Ishikawa (cell line): Measurements from ENCODE around the gene EIF3L.

Experiments used
- CEBPB ChIP-seq: IDR thresholded peaks from 2 replicates; pipeline ENCODE4 v1.6.1; 2012
- CREB1 ChIP-seq: IDR thresholded peaks from 2 replicates; pipeline ENCODE4 v1.6.1; 2012; ENCODE audit warnings: low read depth
- EGR1 ChIP-seq: IDR thresholded peaks from 2 replicates; pipeline ENCODE4 v1.6.1; 2012
- EP300 ChIP-seq: IDR thresholded peaks from 2 replicates; pipeline ENCODE4 v1.6.1; 2012; ENCODE audit warnings: borderline replicate concordance
- FOXM1 ChIP-seq: IDR thresholded peaks from 2 replicates; pipeline ENCODE4 v1.6.1; 2012; ENCODE audit warnings: low read depth, borderline replicate concordance
- NFIC ChIP-seq: IDR thresholded peaks from 2 replicates; pipeline ENCODE4 v1.6.1; 2012
- RAD21 ChIP-seq: IDR thresholded peaks from 2 replicates; pipeline ENCODE4 v1.6.1; 2012; ENCODE audit warnings: low read depth
- TAF1 ChIP-seq: IDR thresholded peaks from 2 replicates; pipeline ENCODE4 v1.6.1; 2012; ENCODE audit warnings: low read depth, mild to moderate bottlenecking
- TCF12 ChIP-seq: IDR thresholded peaks from 2 replicates; pipeline ENCODE4 v1.6.1; 2012; ENCODE audit warnings: low read depth
- TEAD4 ChIP-seq: IDR thresholded peaks from 2 replicates; pipeline ENCODE4 v1.6.1; 2012
- YY1 ChIP-seq: IDR thresholded peaks from 2 replicates; pipeline ENCODE4 v1.6.1; 2012; ENCODE audit warnings: low read depth
- ZBTB7A ChIP-seq: IDR thresholded peaks from 2 replicates; pipeline ENCODE4 v1.6.1; 2012; ENCODE audit warnings: low read depth
- TF ChIP-seq, protein P1 (sequence below): IDR thresholded peaks from 2 replicates; pipeline ENCODE4 v1.6.1; 2012
- TF ChIP-seq, protein P2 (sequence below): IDR thresholded peaks from 2 replicates; pipeline ENCODE4 v1.6.1; 2012
- TF ChIP-seq, protein P3 (sequence below): IDR thresholded peaks from 2 replicates; pipeline ENCODE4 v1.6.1; 2012; ENCODE audit warnings: low read depth, mild to moderate bottlenecking

Gene EIF3L

DNA sequence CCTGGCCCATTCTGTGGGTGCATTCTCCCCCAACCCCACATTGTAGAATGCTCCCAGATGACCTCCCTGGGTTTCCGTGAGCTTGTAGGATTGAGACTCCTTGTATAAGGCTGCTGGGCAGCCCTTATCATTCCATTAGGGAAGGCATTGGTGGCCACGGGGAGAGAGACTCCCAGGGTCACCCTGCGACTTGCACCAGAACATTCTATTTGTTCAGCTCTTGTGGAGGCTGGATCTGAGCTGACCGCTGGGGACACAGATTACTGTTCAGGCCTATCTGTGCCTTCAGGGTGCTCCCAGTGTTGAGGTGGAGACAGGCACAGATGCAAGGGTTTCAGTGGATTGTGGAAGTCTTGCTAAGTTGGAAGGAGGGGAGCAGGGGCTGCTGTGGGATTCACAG, 74.7 kb downstream of the EIF3L start:
- TF ChIP-seq, protein P1, sequence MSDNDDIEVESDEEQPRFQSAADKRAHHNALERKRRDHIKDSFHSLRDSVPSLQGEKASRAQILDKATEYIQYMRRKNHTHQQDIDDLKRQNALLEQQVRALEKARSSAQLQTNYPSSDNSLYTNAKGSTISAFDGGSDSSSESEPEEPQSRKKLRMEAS, result no peak
- no peak for TF ChIP-seq EGR1
- no peak for TF ChIP-seq EP300
- no peak for TF ChIP-seq YY1
- TF ChIP-seq TCF12, result no peak
- TF ChIP-seq CREB1, result no peak
- TF ChIP-seq TEAD4, result no peak
- no peak for TF ChIP-seq NFIC
- TF ChIP-seq, protein P2, sequence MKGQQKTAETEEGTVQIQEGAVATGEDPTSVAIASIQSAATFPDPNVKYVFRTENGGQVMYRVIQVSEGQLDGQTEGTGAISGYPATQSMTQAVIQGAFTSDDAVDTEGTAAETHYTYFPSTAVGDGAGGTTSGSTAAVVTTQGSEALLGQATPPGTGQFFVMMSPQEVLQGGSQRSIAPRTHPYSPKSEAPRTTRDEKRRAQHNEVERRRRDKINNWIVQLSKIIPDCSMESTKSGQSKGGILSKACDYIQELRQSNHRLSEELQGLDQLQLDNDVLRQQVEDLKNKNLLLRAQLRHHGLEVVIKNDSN, result no peak
- TF ChIP-seq ZBTB7A, result no peak
- TF ChIP-seq, protein P3, sequence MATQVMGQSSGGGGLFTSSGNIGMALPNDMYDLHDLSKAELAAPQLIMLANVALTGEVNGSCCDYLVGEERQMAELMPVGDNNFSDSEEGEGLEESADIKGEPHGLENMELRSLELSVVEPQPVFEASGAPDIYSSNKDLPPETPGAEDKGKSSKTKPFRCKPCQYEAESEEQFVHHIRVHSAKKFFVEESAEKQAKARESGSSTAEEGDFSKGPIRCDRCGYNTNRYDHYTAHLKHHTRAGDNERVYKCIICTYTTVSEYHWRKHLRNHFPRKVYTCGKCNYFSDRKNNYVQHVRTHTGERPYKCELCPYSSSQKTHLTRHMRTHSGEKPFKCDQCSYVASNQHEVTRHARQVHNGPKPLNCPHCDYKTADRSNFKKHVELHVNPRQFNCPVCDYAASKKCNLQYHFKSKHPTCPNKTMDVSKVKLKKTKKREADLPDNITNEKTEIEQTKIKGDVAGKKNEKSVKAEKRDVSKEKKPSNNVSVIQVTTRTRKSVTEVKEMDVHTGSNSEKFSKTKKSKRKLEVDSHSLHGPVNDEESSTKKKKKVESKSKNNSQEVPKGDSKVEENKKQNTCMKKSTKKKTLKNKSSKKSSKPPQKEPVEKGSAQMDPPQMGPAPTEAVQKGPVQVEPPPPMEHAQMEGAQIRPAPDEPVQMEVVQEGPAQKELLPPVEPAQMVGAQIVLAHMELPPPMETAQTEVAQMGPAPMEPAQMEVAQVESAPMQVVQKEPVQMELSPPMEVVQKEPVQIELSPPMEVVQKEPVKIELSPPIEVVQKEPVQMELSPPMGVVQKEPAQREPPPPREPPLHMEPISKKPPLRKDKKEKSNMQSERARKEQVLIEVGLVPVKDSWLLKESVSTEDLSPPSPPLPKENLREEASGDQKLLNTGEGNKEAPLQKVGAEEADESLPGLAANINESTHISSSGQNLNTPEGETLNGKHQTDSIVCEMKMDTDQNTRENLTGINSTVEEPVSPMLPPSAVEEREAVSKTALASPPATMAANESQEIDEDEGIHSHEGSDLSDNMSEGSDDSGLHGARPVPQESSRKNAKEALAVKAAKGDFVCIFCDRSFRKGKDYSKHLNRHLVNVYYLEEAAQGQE, result no peak
- no peak for TF ChIP-seq RAD21
- TF ChIP-seq FOXM1, result no peak
- no peak for TF ChIP-seq CEBPB
- no peak for TF ChIP-seq TAF1

DNA sequence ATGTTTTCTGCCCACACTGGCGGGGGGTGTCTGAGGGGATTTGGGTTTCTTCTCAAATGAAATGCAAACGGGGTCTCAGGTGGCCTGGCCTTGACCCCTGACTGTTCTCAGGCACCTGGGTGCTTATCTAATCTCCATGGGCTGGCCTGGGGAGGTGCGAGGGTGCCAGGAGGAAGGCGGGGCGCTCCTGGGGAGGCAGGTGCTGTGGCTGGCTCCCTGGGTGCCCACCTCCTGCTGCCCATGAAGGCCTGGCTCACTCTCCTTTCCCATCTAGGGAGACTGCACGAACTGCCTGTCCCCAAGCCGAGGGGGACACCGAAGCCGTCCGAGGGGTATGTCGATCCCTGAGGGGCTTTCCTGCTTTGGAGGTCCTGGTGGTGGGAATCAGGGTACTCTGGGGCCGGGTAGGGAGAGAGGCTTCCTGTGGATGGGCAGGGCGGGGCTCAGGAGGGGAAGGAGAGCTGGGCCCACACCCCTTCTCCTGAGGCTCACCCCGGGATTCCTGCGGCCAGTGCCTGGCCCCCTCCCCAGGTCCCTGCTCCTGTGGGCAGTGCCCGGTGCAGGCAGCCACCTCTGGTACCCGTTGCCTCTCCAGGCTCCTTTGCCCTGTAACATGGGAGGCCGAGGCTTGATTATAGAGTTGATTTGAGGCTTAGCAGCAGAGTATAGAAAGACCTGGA, 75.3 kb downstream of the EIF3L start:
- no peak for TF ChIP-seq ZBTB7A
- TF ChIP-seq CEBPB, result no peak
- TF ChIP-seq FOXM1, result no peak
- no peak for TF ChIP-seq EGR1
- no peak for TF ChIP-seq TEAD4
- TF ChIP-seq RAD21, result no peak
- TF ChIP-seq YY1, result no peak
- TF ChIP-seq CREB1, result no peak
- TF ChIP-seq TCF12, result no peak
- TF ChIP-seq, protein P2, result no peak
- no peak for TF ChIP-seq EP300
- TF ChIP-seq, protein P1, result no peak
- TF ChIP-seq NFIC, result no peak
- TF ChIP-seq, protein P3, result no peak
- TF ChIP-seq TAF1, result no peak

DNA sequence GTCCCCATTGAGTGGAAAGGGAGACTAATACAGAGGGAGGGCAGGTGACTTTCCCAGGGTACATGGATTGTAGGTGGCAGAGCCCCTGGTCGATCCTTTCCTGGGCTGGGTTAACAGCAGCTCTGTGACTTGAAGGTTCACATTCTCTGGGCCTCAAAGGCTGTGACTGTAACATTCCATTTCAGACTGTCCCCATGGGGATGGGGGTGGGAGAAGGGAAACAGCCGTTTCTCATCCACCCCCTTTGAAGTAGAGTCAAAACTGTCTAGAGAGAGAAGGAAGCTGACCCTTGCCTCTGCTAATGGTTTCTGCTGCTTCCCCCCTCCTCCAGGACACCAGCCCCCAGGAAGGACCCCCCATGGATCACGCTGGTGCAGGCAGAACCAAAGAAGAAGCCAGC, 76.1 kb downstream of the EIF3L start:
- TF ChIP-seq CREB1, result no peak
- TF ChIP-seq NFIC, result no peak
- TF ChIP-seq, protein P1, result no peak
- TF ChIP-seq FOXM1, result no peak
- TF ChIP-seq ZBTB7A, result no peak
- TF ChIP-seq EP300, result no peak
- no peak for TF ChIP-seq CEBPB
- no peak for TF ChIP-seq TAF1
- TF ChIP-seq EGR1, result no peak
- TF ChIP-seq TEAD4, result no peak
- TF ChIP-seq RAD21, result no peak
- TF ChIP-seq, protein P2, result no peak
- no peak for TF ChIP-seq TCF12
- TF ChIP-seq, protein P3, result no peak
- TF ChIP-seq YY1, result no peak
